SK-N-MC (cell line): ENCODE results near the gene MMP14.

ENCODE experiments used
- EZH2 ChIP-seq: fragments of 200-600 bp; sonication (generic); IDR thresholded peaks from one replicate; pipeline ENCODE4 v1.6.1; 2017; ENCODE audit warnings: antibody characterized with exemption
- FOXP2 ChIP-seq: optimal IDR thresholded peaks from 2 replicates; pipeline ENCODE3; 2011; ENCODE audit warnings: mild to moderate bottlenecking, moderate library complexity; ENCODE audit not compliant: insufficient read depth; ENCODE audit errors: extremely low read length, control extremely low read depth
- POLR2AphosphoS5 ChIP-seq: IDR thresholded peaks from 2 replicates; pipeline ENCODE4 v1.6.1; 2012; ENCODE audit warnings: mild to moderate bottlenecking, low read depth, low read length, borderline replicate concordance

- no peak for TF ChIP-seq POLR2AphosphoS5
- TF ChIP-seq EZH2 = no peak
- no peak for TF ChIP-seq FOXP2
These were observed 42.4 kb upstream of the MMP14 start for GRCh38 chr14:22793976-22794375.
